Stimulated activated naive CD4-positive, alpha-beta T cell treated with Interleukin-2 at 50 U/mL for 16 hours (primary cell): ENCODE measurements around the gene MAP4K2.
A peak's percentile ranks its signal among the peaks of the same experiment; 100 is the strongest.

Source experiments
- DNase-seq: peaks from one replicate; lab custom pipeline; 2025; lab: John Stamatoyannopoulos, UW

Gene MAP4K2

GRCh38 chr11:64791781-64792291, 11.2 kb downstream of the MAP4K2 start:
- no peak for DNase-seq

GRCh38 chr11:64790205-64791095, 12.6 kb downstream of the MAP4K2 start:
- no peak for DNase-seq

GRCh38 chr11:64789331-64790204, 13.4 kb downstream of the MAP4K2 start:
- no peak for DNase-seq

- DNase-seq, result no peak
These were observed 14.4 kb downstream of the MAP4K2 start for GRCh38 chr11:64788321-64789215.

- peak; percentile 47 for DNase-seq
These were observed 15.3 kb downstream of the MAP4K2 start for GRCh38 chr11:64787526-64788320.

- DNase-seq, result no peak
These were observed 16.7 kb downstream of the MAP4K2 start for GRCh38 chr11:64786308-64786707.

- DNase-seq, result no peak
These were observed 18.0 kb downstream of the MAP4K2 start for GRCh38 chr11:64784813-64785581.

GRCh38 chr11:64778473-64779298, 24.3 kb downstream of the MAP4K2 start, which contains the start of gene SF1:
SF1 (minus strand) TSS chr11:64778542; CDS start chr11:64778392, 150 bp downstream.
- peak; percentile 99 for DNase-seq

GRCh38 chr11:64778223-64778472, 24.9 kb downstream of the MAP4K2 start:
- no peak for DNase-seq

- peak; percentile 78 for DNase-seq
These were observed 25.4 kb downstream of the MAP4K2 start for GRCh38 chr11:64777449-64778222.

GRCh38 chr11:64776875-64777274, 26.1 kb downstream of the MAP4K2 start:
- DNase-seq, result no peak

GRCh38 chr11:64776425-64776824, 26.6 kb downstream of the MAP4K2 start:
- DNase-seq, result no peak

GRCh38 chr11:64774144-64774543, 28.9 kb downstream of the MAP4K2 start:
- DNase-seq, result no peak

- DNase-seq, result no peak
These were observed 30.6 kb downstream of the MAP4K2 start for GRCh38 chr11:64772303-64773018.

- no peak for DNase-seq
These were observed 31.2 kb downstream of the MAP4K2 start for GRCh38 chr11:64771861-64772260.

- DNase-seq, result no peak
These were observed 32.9 kb downstream of the MAP4K2 start for GRCh38 chr11:64770120-64770519.

GRCh38 chr11:64769283-64769682, 33.7 kb downstream of the MAP4K2 start:
- DNase-seq, result no peak

- no peak for DNase-seq
These were observed 34.7 kb downstream of the MAP4K2 start for GRCh38 chr11:64768300-64768694.
